Activated naive CD4-positive, alpha-beta T cell (primary cell): ENCODE measurements around the gene IL26.

Source experiments
- DNase-seq, 4 experiments: peaks; one replicate each; lab custom pipeline; 2025; lab: John Stamatoyannopoulos, UW

Gene IL26

DNA sequence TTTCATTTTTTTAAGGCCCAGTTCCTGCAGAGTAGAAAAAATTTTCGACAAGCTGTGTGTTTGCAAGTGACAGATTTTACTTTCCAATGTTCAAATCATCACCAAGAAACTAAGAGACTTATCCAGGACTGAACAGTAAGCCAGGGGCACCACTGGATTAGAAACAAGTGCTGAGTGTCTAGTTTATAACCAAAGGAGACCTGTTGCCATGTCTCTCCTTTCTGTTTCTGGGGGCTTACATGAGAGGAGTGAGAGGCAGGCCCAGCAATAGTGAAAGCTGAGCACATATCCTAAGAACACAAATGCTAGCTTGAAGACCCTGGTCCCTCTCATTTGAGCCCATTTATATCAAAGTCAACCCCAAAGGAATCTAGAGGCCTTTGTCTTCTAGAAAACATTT is 69.0 kb downstream of the IL26 start:
- no peak for DNase-seq

DNA sequence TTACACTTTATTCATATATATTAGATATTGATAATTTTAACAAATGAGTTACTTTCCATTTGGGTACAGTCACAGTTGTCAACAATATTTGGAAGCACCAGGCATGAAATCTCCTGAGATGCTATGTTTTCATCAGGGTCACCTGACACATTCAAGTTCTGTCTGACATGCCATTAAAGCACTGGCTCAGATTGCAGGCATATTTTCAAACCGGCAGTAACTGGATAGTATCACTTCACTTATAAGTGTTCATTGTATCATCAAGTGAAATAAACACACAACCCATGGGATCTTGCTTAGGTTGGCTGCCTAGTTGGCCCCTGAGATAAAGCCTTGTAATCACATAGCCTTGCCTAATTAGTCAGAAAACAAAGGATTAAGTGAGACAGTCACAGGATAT is 70.8 kb downstream of the IL26 start:
- no peak for DNase-seq
